Measurements from ENCODE around the gene KIAA1671.

DNA sequence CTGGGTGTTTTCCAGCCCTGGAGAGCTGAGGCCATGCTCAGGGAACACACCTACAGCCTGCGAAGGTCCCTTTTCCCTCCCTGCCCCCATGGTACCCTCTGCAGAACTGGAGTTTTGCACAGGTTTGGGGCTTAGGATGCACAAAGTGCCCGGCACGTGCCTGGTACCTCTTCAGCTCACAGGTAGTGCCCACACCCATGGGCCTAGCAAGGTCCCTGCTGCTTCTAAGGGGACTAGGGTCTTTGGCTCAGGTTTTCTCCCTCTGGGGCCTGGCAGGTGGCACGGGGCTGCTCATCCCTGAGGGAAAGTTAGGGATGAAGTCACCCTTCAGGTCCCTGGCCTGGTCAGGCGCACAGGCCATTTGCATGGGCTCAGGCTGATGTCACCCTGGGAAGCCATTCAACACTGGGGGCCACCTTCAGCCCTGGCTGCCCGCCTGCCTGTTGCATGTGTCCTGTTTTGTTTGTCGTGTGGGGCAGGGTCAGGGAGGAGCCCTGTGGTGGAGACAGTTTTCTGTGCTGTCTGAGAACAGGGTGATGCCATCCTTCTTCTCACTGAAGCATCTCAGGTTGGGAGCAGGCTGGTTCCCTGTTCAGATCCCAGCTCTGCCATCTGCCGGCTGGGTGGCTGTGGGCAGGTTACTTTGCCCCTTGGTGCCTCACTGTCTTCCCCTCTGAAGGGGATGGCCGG lies 178.8 kb downstream of the KIAA1671 start:
- TF ChIP-seq, protein P1, sequence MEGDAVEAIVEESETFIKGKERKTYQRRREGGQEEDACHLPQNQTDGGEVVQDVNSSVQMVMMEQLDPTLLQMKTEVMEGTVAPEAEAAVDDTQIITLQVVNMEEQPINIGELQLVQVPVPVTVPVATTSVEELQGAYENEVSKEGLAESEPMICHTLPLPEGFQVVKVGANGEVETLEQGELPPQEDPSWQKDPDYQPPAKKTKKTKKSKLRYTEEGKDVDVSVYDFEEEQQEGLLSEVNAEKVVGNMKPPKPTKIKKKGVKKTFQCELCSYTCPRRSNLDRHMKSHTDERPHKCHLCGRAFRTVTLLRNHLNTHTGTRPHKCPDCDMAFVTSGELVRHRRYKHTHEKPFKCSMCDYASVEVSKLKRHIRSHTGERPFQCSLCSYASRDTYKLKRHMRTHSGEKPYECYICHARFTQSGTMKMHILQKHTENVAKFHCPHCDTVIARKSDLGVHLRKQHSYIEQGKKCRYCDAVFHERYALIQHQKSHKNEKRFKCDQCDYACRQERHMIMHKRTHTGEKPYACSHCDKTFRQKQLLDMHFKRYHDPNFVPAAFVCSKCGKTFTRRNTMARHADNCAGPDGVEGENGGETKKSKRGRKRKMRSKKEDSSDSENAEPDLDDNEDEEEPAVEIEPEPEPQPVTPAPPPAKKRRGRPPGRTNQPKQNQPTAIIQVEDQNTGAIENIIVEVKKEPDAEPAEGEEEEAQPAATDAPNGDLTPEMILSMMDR (IDR thresholded peaks at IDR 0.05) = no peak
- no peak for TF ChIP-seq POLR2A (IDR thresholded peaks at IDR 0.05)
- no peak for TF ChIP-seq POLR2AphosphoS5 (IDR thresholded peaks at IDR 0.05)
